ENCODE measurements around the gene EYA2.

DNA sequence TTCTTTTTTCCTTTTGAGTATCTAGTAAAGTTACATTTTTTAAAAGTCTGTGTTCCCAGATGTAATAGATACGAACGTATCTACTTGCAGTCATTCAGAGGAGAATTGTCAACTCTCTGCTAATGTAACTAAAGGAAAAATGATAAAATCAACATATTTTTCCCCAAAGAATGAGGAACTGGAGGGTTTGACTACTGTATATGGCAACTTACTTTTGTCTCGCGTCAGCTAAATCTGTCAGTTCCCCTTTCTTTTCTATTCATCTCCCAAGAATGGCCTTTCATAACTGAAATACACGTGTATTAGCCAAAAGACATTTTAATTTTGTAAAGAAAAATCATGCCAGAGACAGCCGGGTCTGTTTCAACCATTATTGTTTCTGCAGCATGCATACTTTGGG lies 5.4 kb downstream of the EYA2 start:
- TF ChIP-seq FOS (IDR thresholded peaks at IDR 0.05; ENCODE audit: borderline replicate concordance, insufficient read depth, low read length) (no peak), POLR2A (IDR thresholded peaks at IDR 0.05; ENCODE audit: low read depth, low read length) (no peak)
- TF ChIP-seq, protein P1, sequence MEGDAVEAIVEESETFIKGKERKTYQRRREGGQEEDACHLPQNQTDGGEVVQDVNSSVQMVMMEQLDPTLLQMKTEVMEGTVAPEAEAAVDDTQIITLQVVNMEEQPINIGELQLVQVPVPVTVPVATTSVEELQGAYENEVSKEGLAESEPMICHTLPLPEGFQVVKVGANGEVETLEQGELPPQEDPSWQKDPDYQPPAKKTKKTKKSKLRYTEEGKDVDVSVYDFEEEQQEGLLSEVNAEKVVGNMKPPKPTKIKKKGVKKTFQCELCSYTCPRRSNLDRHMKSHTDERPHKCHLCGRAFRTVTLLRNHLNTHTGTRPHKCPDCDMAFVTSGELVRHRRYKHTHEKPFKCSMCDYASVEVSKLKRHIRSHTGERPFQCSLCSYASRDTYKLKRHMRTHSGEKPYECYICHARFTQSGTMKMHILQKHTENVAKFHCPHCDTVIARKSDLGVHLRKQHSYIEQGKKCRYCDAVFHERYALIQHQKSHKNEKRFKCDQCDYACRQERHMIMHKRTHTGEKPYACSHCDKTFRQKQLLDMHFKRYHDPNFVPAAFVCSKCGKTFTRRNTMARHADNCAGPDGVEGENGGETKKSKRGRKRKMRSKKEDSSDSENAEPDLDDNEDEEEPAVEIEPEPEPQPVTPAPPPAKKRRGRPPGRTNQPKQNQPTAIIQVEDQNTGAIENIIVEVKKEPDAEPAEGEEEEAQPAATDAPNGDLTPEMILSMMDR (IDR thresholded peaks at IDR 0.05; ENCODE audit: extremely low read depth in 1 of 2, insufficient read depth in 1 of 2, low read depth in 1 of 2, low read length in 2 of 2), result no peak

All from endothelial cell of umbilical vein (primary cell).